CD8-positive, alpha-beta memory T cell (primary cell): Measurements from ENCODE around the gene ST8SIA2. TPM values are rescaled to one million over a fixed set of nuclear protein-coding genes. Genes with fewer than 3 reads are reported as not detected.

Source experiments
- CTCF ChIA-PET: fragments of 350-600 bp; sonication (Branson Sonifier 250); formaldehyde crosslinking; loops from one replicate; lab custom pipeline; 2021; ENCODE audit warnings: antibody characterized with exemption; lab: Charles Lee
- POLR2A ChIA-PET: fragments of 350-600 bp; sonication (Branson Sonifier 250); formaldehyde crosslinking; loops from one replicate; lab custom pipeline; 2021; ENCODE audit warnings: antibody characterized with exemption; lab: Charles Lee
- DNase-seq, 5 donors: peaks; one replicate each; pipeline versions ENCODE4 v3.0.0 to v3.0.0-alpha.2; 2020 to 2022; ENCODE audit warnings: mixed read lengths in 1 of 5
- H3K27ac ChIP-seq: one replicate; pipeline ENCODE4 v1.7.0; 2013; ENCODE audit warnings: low read depth, mild to moderate bottlenecking, low read length, moderate library complexity
- H3K27me3 ChIP-seq: 2 replicates; pipeline ENCODE4 v1.7.0; 2013; ENCODE audit warnings: low read length, mild to moderate bottlenecking; ENCODE audit not compliant: insufficient read depth, poor library complexity, severe bottlenecking
- H3K36me3 ChIP-seq: 2 replicates; pipeline ENCODE4 v1.7.0; 2013; ENCODE audit warnings: mild to moderate bottlenecking, low read length, moderate library complexity; ENCODE audit not compliant: insufficient read depth
- H3K4me1 ChIP-seq: 2 replicates; pipeline ENCODE4 v1.7.0; 2013; ENCODE audit warnings: mild to moderate bottlenecking, low read length, moderate library complexity; ENCODE audit not compliant: insufficient read depth
- H3K4me3 ChIP-seq: 2 replicates; pipeline ENCODE4 v1.7.0; 2013; ENCODE audit warnings: mild to moderate bottlenecking, low read length
- H3K9me3 ChIP-seq: 2 replicates; pipeline ENCODE4 v1.7.0; 2013; ENCODE audit warnings: mild to moderate bottlenecking, low read length
- H3K27ac Mint-ChIP-seq, 8 donors: one replicate each; pipeline ENCODE4 v1.8.0; 2020 to 2021; ENCODE audit warnings: mixed read lengths in 8 of 8, mild to moderate bottlenecking in 6 of 8, inconsistent platforms in 3 of 8, moderate library complexity in 3 of 8
- H3K27me3 Mint-ChIP-seq, 2 donors: one replicate each; pipeline ENCODE4 v1.8.0; 2020 to 2021; ENCODE audit warnings: mixed read lengths in 2 of 2, mild to moderate bottlenecking in 1 of 2, moderate library complexity in 1 of 2
- H3K36me3 Mint-ChIP-seq, 3 donors: one replicate each; pipeline ENCODE4 v1.8.0; 2020 to 2021; ENCODE audit warnings: mixed read lengths in 3 of 3, inconsistent platforms in 1 of 3, mild to moderate bottlenecking in 1 of 3
- H3K4me1 Mint-ChIP-seq, 3 donors: one replicate each; pipeline ENCODE4 v1.8.0; 2020 to 2021; ENCODE audit warnings: mixed read lengths in 3 of 3, inconsistent platforms in 1 of 3, mild to moderate bottlenecking in 1 of 3
- H3K4me3 Mint-ChIP-seq, 7 donors: one replicate each; pipeline ENCODE4 v1.8.0; 2020 to 2021; ENCODE audit warnings: mixed read lengths in 7 of 7, mild to moderate bottlenecking in 6 of 7, moderate library complexity in 4 of 7, inconsistent platforms in 2 of 7
- H3K9me3 Mint-ChIP-seq, 5 donors: one replicate each; pipeline ENCODE4 v1.8.0; 2020 to 2022; ENCODE audit warnings: mixed read lengths in 5 of 5, mild to moderate bottlenecking in 3 of 5, moderate library complexity in 2 of 5, inconsistent platforms in 1 of 5
- polyA plus RNA-seq: library from polyadenylated mRNA; unstranded; fragments of 300-500 nt; fragmentation: Illumina TruSeq; gene quantifications from one replicate; pipeline ENCODE4 v1.2.3, GENCODE V29; 2021
- total RNA-seq, 2 experiments: library from RNA; stranded (reverse); gene quantifications; one replicate each; pipeline ENCODE4 v1.2.3, GENCODE V29; 2021

Gene ST8SIA2
- total and polyA plus RNA-seq, 3 experiments from 2014 or later = not detected

- POLR2A ChIA-PET = no interaction called here
- no peaks in the 10 kb centered on the region for H3K36me3 ChIP-seq
- no peaks in the 10 kb centered on the region for H3K27me3 ChIP-seq
- peaks cover 0 to 2% (median 0%) of the 10 kb centered on the region in 5 donors for H3K9me3 Mint-ChIP-seq
- H3K4me3 ChIP-seq = no peak overlapping the region
- CTCF ChIA-PET = no interaction called here
- H3K27ac Mint-ChIP-seq = no peak overlapping the region
- peaks cover 11 to 23% of the 10 kb centered on the region in 2 donors for H3K27me3 Mint-ChIP-seq
- H3K4me1 ChIP-seq = no peaks in the 10 kb centered on the region
- no peaks in the 10 kb centered on the region for H3K9me3 ChIP-seq
- no peak for DNase-seq
- no peaks in the 10 kb centered on the region for H3K4me1 Mint-ChIP-seq
- H3K36me3 Mint-ChIP-seq = no peaks in the 10 kb centered on the region
- H3K4me3 Mint-ChIP-seq = no peak overlapping the region
- H3K27ac ChIP-seq = no peak overlapping the region
Observed at GRCh38 chr15:92365906-92366305, 27.8 kb upstream of the ST8SIA2 start.

- Mint-ChIP-seq H3K27ac (no peak overlapping the region), H3K36me3 (no peaks in the 10 kb centered on the region), H3K4me3 (no peak overlapping the region), H3K4me1 (no peaks in the 10 kb centered on the region), H3K9me3 (peaks cover 0 to 2% (median 0%) of the 10 kb centered on the region in 5 donors), H3K27me3 (peaks cover 9 to 22% of the 10 kb centered on the region in 2 donors)
- Histone ChIP-seq H3K27me3 (no peaks in the 10 kb centered on the region), H3K9me3 (no peaks in the 10 kb centered on the region), H3K4me1 (no peaks in the 10 kb centered on the region), H3K36me3 (no peaks in the 10 kb centered on the region), H3K27ac (no peak overlapping the region), H3K4me3 (no peak overlapping the region)
- ChIA-PET CTCF (no interaction called here), POLR2A (no interaction called here)
- DNase-seq = no peak
Observed at GRCh38 chr15:92366381-92366780, 27.3 kb upstream of the ST8SIA2 start.

- no peaks in the 10 kb centered on the region for H3K9me3 ChIP-seq
- peaks cover 6% of the 10 kb centered on the region for H3K27me3 ChIP-seq
- no peak overlapping the region for H3K4me3 ChIP-seq
- ChIA-PET CTCF (no interaction called here), POLR2A (no interaction called here)
- no peak for DNase-seq
- Mint-ChIP-seq H3K27ac (no peak overlapping the region), H3K36me3 (no peaks in the 10 kb centered on the region), H3K9me3 (no peaks in the 10 kb centered on the region), H3K4me1 (no peaks in the 10 kb centered on the region), H3K27me3 (peaks cover 4 to 31% of the 10 kb centered on the region in 2 donors), H3K4me3 (no peak overlapping the region)
- no peaks in the 10 kb centered on the region for H3K4me1 ChIP-seq
- H3K27ac ChIP-seq = no peak overlapping the region
- no peaks in the 10 kb centered on the region for H3K36me3 ChIP-seq
Observed at GRCh38 chr15:92375057-92375456, 18.6 kb upstream of the ST8SIA2 start.

GRCh38 chr15:92376109-92376508 lies 17.6 kb upstream of the ST8SIA2 start:
- no peaks in the 10 kb centered on the region for H3K9me3 Mint-ChIP-seq
- H3K27me3 ChIP-seq = peaks cover 6% of the 10 kb centered on the region
- H3K36me3 Mint-ChIP-seq = no peaks in the 10 kb centered on the region
- H3K4me3 Mint-ChIP-seq = no peak overlapping the region
- no peak overlapping the region for H3K4me3 ChIP-seq
- peaks cover 4 to 31% of the 10 kb centered on the region in 2 donors for H3K27me3 Mint-ChIP-seq
- no peak overlapping the region for H3K27ac ChIP-seq
- no peak for DNase-seq
- H3K27ac Mint-ChIP-seq = no peak overlapping the region
- ChIA-PET POLR2A (no interaction called here), CTCF (no interaction called here)
- no peaks in the 10 kb centered on the region for H3K4me1 Mint-ChIP-seq
- no peaks in the 10 kb centered on the region for H3K36me3 ChIP-seq
- no peaks in the 10 kb centered on the region for H3K9me3 ChIP-seq
- no peaks in the 10 kb centered on the region for H3K4me1 ChIP-seq

GRCh38 chr15:92377083-92377789 lies 16.4 kb upstream of the ST8SIA2 start:
- H3K9me3 ChIP-seq = no peaks in the 10 kb centered on the region
- no peak overlapping the region for H3K4me3 Mint-ChIP-seq
- H3K4me1 ChIP-seq = no peaks in the 10 kb centered on the region
- CTCF ChIA-PET = no interaction called here
- H3K27ac Mint-ChIP-seq = no peak overlapping the region
- H3K27me3 ChIP-seq = peaks cover 6% of the 10 kb centered on the region
- H3K9me3 Mint-ChIP-seq = no peaks in the 10 kb centered on the region
- H3K4me3 ChIP-seq = no peak overlapping the region
- no peaks in the 10 kb centered on the region for H3K36me3 Mint-ChIP-seq
- no peaks in the 10 kb centered on the region for H3K36me3 ChIP-seq
- POLR2A ChIA-PET = no interaction called here
- no peak overlapping the region for H3K27ac ChIP-seq
- DNase-seq = no peak
- H3K4me1 Mint-ChIP-seq = no peaks in the 10 kb centered on the region
- peaks cover 4 to 34% of the 10 kb centered on the region in 2 donors for H3K27me3 Mint-ChIP-seq

GRCh38 chr15:92383519-92384324 lies 10.0 kb upstream of the ST8SIA2 start:
- CTCF ChIA-PET = no interaction called here
- Histone ChIP-seq H3K4me3 (no peak overlapping the region), H3K27ac (no peak overlapping the region), H3K4me1 (no peaks in the 10 kb centered on the region), H3K9me3 (no peaks in the 10 kb centered on the region), H3K36me3 (no peaks in the 10 kb centered on the region), H3K27me3 (no peaks in the 10 kb centered on the region)
- no peak overlapping the region for H3K27ac Mint-ChIP-seq
- peaks cover 0 to 2% (median 0%) of the 10 kb centered on the region in 3 donors for H3K4me1 Mint-ChIP-seq
- H3K36me3 Mint-ChIP-seq = no peaks in the 10 kb centered on the region
- peak in 1 of 5 donors; percentile 1 for DNase-seq
- POLR2A ChIA-PET = no interaction called here
- peaks cover 14 to 48% of the 10 kb centered on the region in 2 donors for H3K27me3 Mint-ChIP-seq
- no peaks in the 10 kb centered on the region for H3K9me3 Mint-ChIP-seq
- H3K4me3 Mint-ChIP-seq = no peak overlapping the region

- H3K27ac ChIP-seq = no peak overlapping the region
- H3K36me3 ChIP-seq = no peaks in the 10 kb centered on the region
- ChIA-PET CTCF (no interaction called here), POLR2A (no interaction called here)
- peaks cover 0 to 2% (median 0%) of the 10 kb centered on the region in 3 donors for H3K4me1 Mint-ChIP-seq
- no peaks in the 10 kb centered on the region for H3K9me3 ChIP-seq
- no peaks in the 10 kb centered on the region for H3K4me1 ChIP-seq
- H3K4me3 Mint-ChIP-seq = no peak overlapping the region
- no peaks in the 10 kb centered on the region for H3K27me3 ChIP-seq
- no peaks in the 10 kb centered on the region for H3K9me3 Mint-ChIP-seq
- no peak for DNase-seq
- no peak overlapping the region for H3K27ac Mint-ChIP-seq
- no peak overlapping the region for H3K4me3 ChIP-seq
- peaks cover 14 to 54% of the 10 kb centered on the region in 2 donors for H3K27me3 Mint-ChIP-seq
- no peaks in the 10 kb centered on the region for H3K36me3 Mint-ChIP-seq
Observed at GRCh38 chr15:92384381-92384780, 9.3 kb upstream of the ST8SIA2 start.

GRCh38 chr15:92385096-92385495 lies 8.6 kb upstream of the ST8SIA2 start:
- no peak overlapping the region for H3K4me3 ChIP-seq
- no peak overlapping the region for H3K27ac Mint-ChIP-seq
- no peaks in the 10 kb centered on the region for H3K27me3 ChIP-seq
- H3K36me3 ChIP-seq = no peaks in the 10 kb centered on the region
- no peaks in the 10 kb centered on the region for H3K4me1 ChIP-seq
- POLR2A ChIA-PET = no interaction called here
- peaks cover 0 to 2% (median 0%) of the 10 kb centered on the region in 3 donors for H3K4me1 Mint-ChIP-seq
- no peaks in the 10 kb centered on the region for H3K9me3 Mint-ChIP-seq
- H3K27ac ChIP-seq = no peak overlapping the region
- CTCF ChIA-PET = no interaction called here
- peaks cover 16 to 60% of the 10 kb centered on the region in 2 donors for H3K27me3 Mint-ChIP-seq
- H3K4me3 Mint-ChIP-seq = no peak overlapping the region
- DNase-seq = no peak
- H3K36me3 Mint-ChIP-seq = no peaks in the 10 kb centered on the region
- H3K9me3 ChIP-seq = no peaks in the 10 kb centered on the region
